Subcutaneous abdominal adipose tissue (tissue), 5 donors: ENCODE data around the gene LDHD.

Experiments
- H3K27ac ChIP-seq: one replicate; pipeline ENCODE4 v1.7.0; 2013; ENCODE audit warnings: low read depth, mild to moderate bottlenecking, inconsistent platforms, low read length, moderate library complexity
- H3K27me3 ChIP-seq, 5 donors: one replicate each; pipeline ENCODE4 v1.7.0; 2013; ENCODE audit warnings: low read length in 5 of 5, inconsistent platforms in 1 of 5; ENCODE audit not compliant: control insufficient read depth in 5 of 5, insufficient read depth in 4 of 5
- H3K36me3 ChIP-seq, 5 donors: one replicate each; pipeline ENCODE4 v1.7.0; 2013; ENCODE audit warnings: low read length in 5 of 5; ENCODE audit not compliant: control insufficient read depth in 5 of 5, insufficient read depth in 5 of 5
- H3K4me1 ChIP-seq, 5 donors: one replicate each; pipeline ENCODE4 v1.7.0; 2013; ENCODE audit warnings: low read length in 5 of 5, mild to moderate bottlenecking in 3 of 5, moderate library complexity in 1 of 5; ENCODE audit not compliant: control insufficient read depth in 5 of 5, insufficient read depth in 5 of 5
- H3K4me3 ChIP-seq, 5 donors: one replicate each; pipeline ENCODE4 v1.7.0; 2013; ENCODE audit warnings: low read length in 5 of 5, low read depth in 1 of 5
- H3K9ac ChIP-seq, 5 donors: one replicate each; pipeline ENCODE4 v1.7.0; 2013; ENCODE audit warnings: low read length in 5 of 5, mild to moderate bottlenecking in 4 of 5, moderate library complexity in 3 of 5
- H3K9me3 ChIP-seq, 5 donors: one replicate each; pipeline ENCODE4 v1.7.0; 2013; ENCODE audit warnings: low read length in 5 of 5; ENCODE audit not compliant: control insufficient read depth in 5 of 5
- donor health status: healthy.
- donor health status: healthy.
- donor health status: healthy.
- donor health status: healthy.
- donor health status: healthy.

Gene LDHD

DNA sequence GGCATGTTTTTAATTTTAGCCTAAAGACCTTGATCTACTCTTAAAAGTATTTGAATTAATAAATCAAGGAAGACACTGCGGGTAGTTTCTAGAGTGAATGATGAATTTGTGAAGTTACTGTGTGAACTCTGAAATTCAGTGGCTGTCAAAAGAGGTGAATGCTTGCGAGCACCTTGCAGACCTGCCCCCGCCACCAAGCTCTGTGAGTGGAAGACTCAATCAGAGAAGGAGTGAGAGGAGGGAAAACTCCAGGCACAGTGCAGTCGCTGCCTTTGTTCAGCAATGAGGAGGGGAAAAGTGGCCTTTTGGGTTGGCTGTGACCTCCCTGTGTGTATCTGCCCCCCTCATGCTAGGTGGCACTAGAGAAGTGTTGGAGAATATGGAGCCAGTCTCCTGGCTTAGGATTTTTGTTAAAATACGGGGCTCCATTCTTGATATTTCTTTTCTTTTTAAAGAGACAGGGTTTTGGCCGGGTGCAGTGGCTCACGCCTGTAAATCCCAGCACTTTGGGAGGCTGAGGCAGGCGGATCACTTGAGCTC is 53.0 kb downstream of the LDHD start:
- Histone ChIP-seq H3K36me3 (no peaks in the 10 kb centered on the region), H3K9ac (no peak overlapping the region), H3K9me3 (no peaks in the 10 kb centered on the region), H3K4me1 (peaks cover 3 to 24% (median 16%) of the 10 kb centered on the region in 5 donors), H3K27me3 (no peaks in the 10 kb centered on the region), H3K4me3 (no peak overlapping the region), H3K27ac (no peak overlapping the region)

DNA sequence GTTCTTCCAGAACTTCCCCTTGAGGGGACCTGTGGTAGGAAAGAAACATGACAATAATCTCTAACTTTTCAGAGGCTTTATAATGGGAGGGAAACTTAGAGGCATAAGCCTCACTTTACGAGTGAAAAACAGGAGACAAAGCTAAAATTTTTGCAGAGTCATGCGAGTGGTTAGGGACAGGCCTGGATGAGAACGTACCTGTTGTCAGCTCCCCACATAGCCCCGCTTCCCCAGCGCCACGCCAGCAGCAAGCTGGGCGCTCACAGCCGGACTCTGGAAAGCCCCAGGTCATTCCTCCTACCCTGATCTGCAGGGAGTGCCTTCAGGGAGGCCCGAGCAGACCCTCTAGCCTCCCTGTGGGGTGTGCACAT is 53.6 kb downstream of the LDHD start:
- Histone ChIP-seq H3K4me3 (no peak overlapping the region), H3K9me3 (no peaks in the 10 kb centered on the region), H3K27ac (no peak overlapping the region), H3K36me3 (no peaks in the 10 kb centered on the region), H3K4me1 (peaks cover 3 to 25% (median 16%) of the 10 kb centered on the region in 5 donors), H3K27me3 (no peaks in the 10 kb centered on the region), H3K9ac (no peak overlapping the region)

DNA sequence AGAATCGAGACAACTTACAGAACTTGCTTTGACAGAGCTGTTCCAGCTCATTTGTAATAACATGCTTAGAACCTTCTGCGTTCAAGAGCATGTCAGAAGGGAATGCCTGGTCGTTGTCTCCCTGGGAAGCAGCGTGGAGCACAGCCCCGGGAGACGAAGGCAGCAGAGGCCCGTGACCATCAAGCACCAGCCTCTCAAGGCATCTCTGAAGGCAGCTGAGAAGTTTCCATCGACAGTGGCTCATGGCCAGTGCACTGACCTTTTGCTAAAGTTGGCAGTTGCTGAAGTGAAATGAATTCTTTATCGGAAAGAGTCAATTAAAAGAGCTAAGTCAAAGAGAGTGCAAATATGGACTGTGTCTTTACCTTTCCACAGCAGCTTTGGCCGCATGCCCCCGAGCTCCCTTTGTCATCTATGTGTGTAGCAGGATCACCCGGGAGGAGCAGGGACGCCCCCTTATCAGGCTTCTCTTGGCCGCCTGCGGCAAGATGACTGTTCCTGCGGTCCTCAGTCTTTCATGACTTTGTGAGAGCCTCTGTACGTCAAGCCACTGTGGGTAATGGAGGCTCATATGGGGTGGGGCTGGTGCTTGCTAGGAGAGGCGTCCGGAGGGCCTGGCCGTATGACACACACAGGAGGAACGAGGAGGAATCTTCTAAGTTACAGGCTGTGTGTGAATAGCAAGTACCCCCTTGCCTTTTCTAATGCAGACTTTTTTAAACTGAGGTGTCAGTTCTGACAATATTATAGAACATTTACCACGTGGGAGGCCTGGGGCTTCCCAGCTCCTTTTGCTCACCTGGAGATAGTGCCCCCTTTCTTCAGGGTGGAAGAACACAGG is 54.2 kb downstream of the LDHD start:
- peak overlapping the region in 1 of 5 donors; percentile 33 for H3K4me3 ChIP-seq
- H3K4me1 ChIP-seq = peaks cover 3 to 25% (median 16%) of the 10 kb centered on the region in 5 donors
- H3K36me3 ChIP-seq = no peaks in the 10 kb centered on the region
- H3K27ac ChIP-seq = no peak overlapping the region
- no peak overlapping the region for H3K9ac ChIP-seq
- no peaks in the 10 kb centered on the region for H3K9me3 ChIP-seq
- no peaks in the 10 kb centered on the region for H3K27me3 ChIP-seq
